AG04449 (cell line): ENCODE results near the gene SEPTIN5.

Source experiments
- CTCF ChIA-PET: fragments of 350-600 bp; formaldehyde crosslinking; extraction: SDS; loops from one replicate; lab custom pipeline; 2021; ENCODE audit warnings: antibody characterized with exemption; lab: Yijun Ruan, JAX
- POLR2A ChIA-PET: fragments of 400-600, 350-600 bp; formaldehyde crosslinking; extraction: SDS; loops from one replicate; lab custom pipeline; 2020; ENCODE audit warnings: antibody characterized with exemption, inconsistent platforms; lab: Yijun Ruan, JAX
- DNase-seq: peaks from one replicate; pipeline ENCODE4 v3.0.0-alpha.2; 2010; ENCODE audit warnings: low read depth, low spot score
- H3K4me3 ChIP-seq: 2 replicates; pipeline ENCODE4 v1.5.1; 2011; ENCODE audit warnings: low read depth, mild to moderate bottlenecking, control low read depth, low read length
- CTCF ChIP-seq: IDR thresholded peaks from one replicate; pipeline ENCODE4 v1.5.1; 2011; ENCODE audit warnings: mild to moderate bottlenecking, moderate library complexity, low read length, control low read depth, inconsistent platforms; ENCODE audit not compliant: insufficient read depth; ENCODE audit errors: missing control alignments

Gene SEPTIN5

GRCh38 chr22:19766240-19766510, 51.9 kb downstream of the SEPTIN5 start:
- no peak for DNase-seq
- no peak for TF ChIP-seq CTCF
- POLR2A ChIA-PET = no interaction called here
- CTCF ChIA-PET = no interaction called here
- H3K4me3 ChIP-seq = no peak overlapping the region

- CTCF ChIA-PET = interaction anchor here (1.0 kb wide), 1 partner anchor 9 kb away, joined by 3 read pairs; no protein-coding TSS in a partner anchor
- no peak overlapping the region for H3K4me3 ChIP-seq
- no peak for DNase-seq
- POLR2A ChIA-PET = no interaction called here
- TF ChIP-seq CTCF = no peak
Observed at GRCh38 chr22:19766511-19767426, 52.5 kb downstream of the SEPTIN5 start.

GRCh38 chr22:19767427-19768341, 53.4 kb downstream of the SEPTIN5 start:
- H3K4me3 ChIP-seq = no peak overlapping the region
- DNase-seq = no peak
- POLR2A ChIA-PET = no interaction called here
- no peak for TF ChIP-seq CTCF
- CTCF ChIA-PET = interaction anchor here (1.0 kb wide), 1 partner anchor 9 kb away, joined by 3 read pairs; no protein-coding TSS in a partner anchor

- CTCF ChIA-PET = interaction anchor here (1.1 kb wide), 1 partner anchor 13 kb away, joined by 3 read pairs; no protein-coding TSS in a partner anchor
- no peak overlapping the region for H3K4me3 ChIP-seq
- DNase-seq = no peak
- POLR2A ChIA-PET = no interaction called here
- TF ChIP-seq CTCF = no peak
Observed at GRCh38 chr22:19769393-19769715, 55.1 kb downstream of the SEPTIN5 start.

GRCh38 chr22:19770349-19771220, 56.3 kb downstream of the SEPTIN5 start:
- CTCF ChIA-PET = interaction anchor here (2.1 kb wide), 2 partner anchors 8 to 40 kb away, joined by 5 to 10 read pairs; no protein-coding TSS in a partner anchor
- no peak for DNase-seq

More at GRCh38 chr22:19770349-19771220, 56.3 kb downstream of the SEPTIN5 start:
- POLR2A ChIA-PET = interaction anchor here (0.6 kb wide), 1 partner anchor 60 kb away, joined by 4 read pairs; no protein-coding TSS in a partner anchor
- H3K4me3 ChIP-seq = no peak overlapping the region
- no peak for TF ChIP-seq CTCF
